Mesodermal cell (in vitro differentiated cells): Measurements from ENCODE around the gene KCNJ6.

Source experiments
- H3K27ac ChIP-seq: 2 replicates; pipeline ENCODE4 v1.7.0; 2013; ENCODE audit warnings: mild to moderate bottlenecking, low read depth, low read length, moderate library complexity; ENCODE audit not compliant: severe bottlenecking
- H3K36me3 ChIP-seq: 2 replicates; pipeline ENCODE4 v1.7.1; 2013; ENCODE audit warnings: mild to moderate bottlenecking, low read length, moderate library complexity; ENCODE audit not compliant: control insufficient read depth, insufficient read depth
- H3K4me1 ChIP-seq: one replicate; pipeline ENCODE4 v1.7.1; 2013; ENCODE audit warnings: mild to moderate bottlenecking, low read length; ENCODE audit not compliant: insufficient read depth, control insufficient read depth, poor library complexity, severe bottlenecking
- H3K4me3 ChIP-seq: 2 replicates; pipeline ENCODE4 v1.7.0; 2013; ENCODE audit warnings: low read length, control low read depth, mild to moderate bottlenecking; ENCODE audit not compliant: insufficient read depth, poor library complexity, severe bottlenecking; ENCODE audit errors: extremely low read depth
- H3K9me3 ChIP-seq: 2 replicates; pipeline ENCODE4 v1.7.1; 2013; ENCODE audit warnings: mild to moderate bottlenecking, low read length, moderate library complexity; ENCODE audit not compliant: control insufficient read depth
- WGBS, 2 experiments: methylation state at CpG; one replicate each; pipeline ENCODE4 v1.1.5; 2013; ENCODE audit warnings: missing lambda C conversion rate in 2 of 2; ENCODE audit not compliant: insufficient coverage in 2 of 2; 5-methylcytosine and 5-hydroxymethylcytosine counted together

KCNJ6 gene

GRCh38 chr21:37799211-37800056 lies 116.8 kb downstream of the KCNJ6 start:
- Histone ChIP-seq H3K27ac (no peak overlapping the region), H3K9me3 (peaks cover 4% of the 10 kb centered on the region), H3K4me1 (peaks cover 6% of the 10 kb centered on the region), H3K36me3 (no peaks in the 10 kb centered on the region), H3K4me3 (no peak overlapping the region)
- WGBS, 2 experiments, result 40% methylated on average over 1 of the region's 3 CpGs; no CpG with 5 or more reads in 1 of the 2 experiments

GRCh38 chr21:37797403-37797802 lies 118.9 kb downstream of the KCNJ6 start:
- H3K27ac ChIP-seq, result no peak overlapping the region
- H3K4me1 ChIP-seq, result peaks cover 9% of the 10 kb centered on the region
- H3K9me3 ChIP-seq, result no peaks in the 10 kb centered on the region
- no peak overlapping the region for H3K4me3 ChIP-seq
- no peaks in the 10 kb centered on the region for H3K36me3 ChIP-seq
- WGBS, 2 experiments, result 33 to 92% methylated on average over 1 to 3 of the region's 4 CpGs

GRCh38 chr21:37796011-37796410 lies 120.2 kb downstream of the KCNJ6 start:
- Histone ChIP-seq H3K4me3 (no peak overlapping the region), H3K9me3 (no peaks in the 10 kb centered on the region), H3K27ac (no peak overlapping the region), H3K4me1 (peaks cover 9% of the 10 kb centered on the region), H3K36me3 (no peaks in the 10 kb centered on the region)
- WGBS, 2 experiments, result 94 to 96% methylated on average over 11 to 13 of the region's 13 CpGs

- H3K36me3 ChIP-seq, result no peaks in the 10 kb centered on the region
- H3K27ac ChIP-seq, result no peak overlapping the region
- WGBS, 2 experiments, result no CpG with 5 or more reads among the region's 1 CpG
- H3K4me1 ChIP-seq, result peaks cover 3% of the 10 kb centered on the region
- H3K9me3 ChIP-seq, result peaks cover 5% of the 10 kb centered on the region
- no peak overlapping the region for H3K4me3 ChIP-seq
Observed at GRCh38 chr21:37793660-37794059, 122.6 kb downstream of the KCNJ6 start.

GRCh38 chr21:37792046-37792445 lies 124.2 kb downstream of the KCNJ6 start:
- WGBS, 2 experiments, result 90 to 100% methylated on average over 1 to 2 of the region's 3 CpGs

GRCh38 chr21:37790905-37791304 lies 125.4 kb downstream of the KCNJ6 start:
- Histone ChIP-seq H3K36me3 (no peaks in the 10 kb centered on the region), H3K4me1 (peaks cover 10% of the 10 kb centered on the region), H3K27ac (no peak overlapping the region), H3K4me3 (no peak overlapping the region), H3K9me3 (peaks cover 9% of the 10 kb centered on the region)
- 89 to 93% methylated on average over 2 to 3 of the region's 5 CpGs for WGBS, 2 experiments

More at GRCh38 chr21:37792046-37792445, 124.2 kb downstream of the KCNJ6 start:
- no peak overlapping the region for H3K4me3 ChIP-seq
- H3K4me1 ChIP-seq, result peaks cover 9% of the 10 kb centered on the region
- H3K9me3 ChIP-seq, result peaks cover 9% of the 10 kb centered on the region
- H3K36me3 ChIP-seq, result no peaks in the 10 kb centered on the region
- H3K27ac ChIP-seq, result no peak overlapping the region

- Histone ChIP-seq H3K9me3 (peaks cover 9% of the 10 kb centered on the region), H3K4me1 (peaks cover 8% of the 10 kb centered on the region), H3K36me3 (no peaks in the 10 kb centered on the region), H3K27ac (no peak overlapping the region), H3K4me3 (no peak overlapping the region)
- 89 to 95% methylated on average over 3 to 4 of the region's 4 CpGs for WGBS, 2 experiments
Observed at GRCh38 chr21:37788503-37788902, 127.8 kb downstream of the KCNJ6 start.

GRCh38 chr21:37787456-37787855 lies 128.8 kb downstream of the KCNJ6 start:
- Histone ChIP-seq H3K27ac (peak overlapping the region; percentile 89), H3K4me1 (peaks cover 7% of the 10 kb centered on the region), H3K36me3 (no peaks in the 10 kb centered on the region), H3K9me3 (peaks cover 13% of the 10 kb centered on the region), H3K4me3 (no peak overlapping the region)
- 71 to 100% methylated on average over 1 of the region's 1 CpG for WGBS, 2 experiments

GRCh38 chr21:37784591-37785318 lies 131.5 kb downstream of the KCNJ6 start:
- Histone ChIP-seq H3K36me3 (no peaks in the 10 kb centered on the region), H3K4me1 (peaks cover 7% of the 10 kb centered on the region), H3K27ac (no peak overlapping the region), H3K4me3 (no peak overlapping the region), H3K9me3 (peaks cover 21% of the 10 kb centered on the region)
- 84 to 94% methylated on average over 5 to 6 of the region's 7 CpGs for WGBS, 2 experiments

- Histone ChIP-seq H3K9me3 (peaks cover 11% of the 10 kb centered on the region), H3K4me3 (no peak overlapping the region), H3K36me3 (no peaks in the 10 kb centered on the region), H3K27ac (no peak overlapping the region), H3K4me1 (peaks cover 7% of the 10 kb centered on the region)
- 88 to 94% methylated on average over 4 to 5 of the region's 6 CpGs for WGBS, 2 experiments
Observed at GRCh38 chr21:37783016-37783415, 133.2 kb downstream of the KCNJ6 start.
